SKM-1 (cell line): Measurements from ENCODE around the gene SCYGR1.
"Not testable (repeated sequence)": the region's sequence is repeated elsewhere in the genome, so short reads cannot be mapped to it uniquely, and the experiment has no call there.

Experiments used
- DNase-seq: peaks from one replicate; lab custom pipeline; 2025; ENCODE audit not compliant: unreplicated experiment; lab: John Stamatoyannopoulos, UW

The SCYGR1 gene

GRCh38 chr2:227374158-227374557, 13.6 kb downstream of the SCYGR1 start:
- no peak for DNase-seq

- no peak for DNase-seq
Observed at GRCh38 chr2:227373389-227373788, 14.4 kb downstream of the SCYGR1 start.

- DNase-seq = peak; percentile 17
Observed at GRCh38 chr2:227370791-227371312, 16.9 kb downstream of the SCYGR1 start.

GRCh38 chr2:227370092-227370491, 17.7 kb downstream of the SCYGR1 start:
- DNase-seq = no peak

DNA sequence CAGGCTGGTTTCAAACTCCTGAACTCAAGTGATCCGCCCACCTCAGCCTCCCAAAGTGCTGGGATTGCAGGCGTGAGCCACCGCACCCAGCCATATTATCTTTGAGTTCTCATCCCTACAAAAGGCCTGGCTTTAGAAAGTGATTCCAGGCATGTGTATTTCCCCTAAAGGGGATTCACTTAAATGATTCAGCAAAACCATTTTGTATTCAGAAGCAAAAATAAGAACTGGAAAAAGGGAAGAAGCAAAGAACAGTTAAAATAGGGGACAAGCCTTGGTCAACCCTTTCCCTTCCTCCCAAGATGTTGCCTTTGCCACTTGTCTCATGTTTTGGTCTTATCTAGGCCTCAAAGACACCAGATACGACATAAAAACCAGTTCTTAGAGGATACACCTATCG, 19.2 kb downstream of the SCYGR1 start:
- DNase-seq = no peak

- no peak for DNase-seq
Observed at GRCh38 chr2:227367427-227367795, 20.3 kb downstream of the SCYGR1 start.

DNA sequence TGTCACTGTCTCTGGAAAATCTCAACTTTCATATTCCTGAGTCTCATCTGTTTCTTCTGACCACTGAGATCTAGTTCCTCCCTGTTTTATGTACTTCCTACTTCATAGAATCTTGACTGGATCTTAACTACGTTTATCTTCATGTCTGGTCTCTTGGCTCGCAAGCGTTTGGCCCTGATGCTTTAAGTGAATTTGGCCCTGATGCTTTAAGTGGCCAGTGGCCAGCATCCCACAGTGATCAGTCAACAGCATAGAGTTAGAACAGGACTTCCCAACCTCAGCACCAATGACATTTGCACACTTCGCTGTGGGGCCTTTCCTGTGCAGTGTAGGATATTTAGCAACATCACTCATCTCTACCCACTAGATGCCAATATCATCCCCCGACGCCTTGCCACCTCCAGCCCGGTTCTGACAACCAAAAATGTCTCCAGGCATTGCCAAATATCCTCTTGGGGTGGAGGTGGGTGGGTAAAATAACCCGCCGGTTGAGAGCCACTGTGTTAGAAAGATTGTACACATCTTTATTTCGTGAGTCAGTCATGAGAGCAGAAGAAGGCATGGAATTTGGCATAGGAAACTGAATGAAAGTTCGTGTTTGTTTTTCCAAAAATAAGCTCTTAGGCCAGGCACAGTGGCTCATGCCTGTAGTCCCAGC, 20.9 kb downstream of the SCYGR1 start:
- DNase-seq = no peak

GRCh38 chr2:227365833-227366232, 21.9 kb downstream of the SCYGR1 start:
- no peak for DNase-seq

DNA sequence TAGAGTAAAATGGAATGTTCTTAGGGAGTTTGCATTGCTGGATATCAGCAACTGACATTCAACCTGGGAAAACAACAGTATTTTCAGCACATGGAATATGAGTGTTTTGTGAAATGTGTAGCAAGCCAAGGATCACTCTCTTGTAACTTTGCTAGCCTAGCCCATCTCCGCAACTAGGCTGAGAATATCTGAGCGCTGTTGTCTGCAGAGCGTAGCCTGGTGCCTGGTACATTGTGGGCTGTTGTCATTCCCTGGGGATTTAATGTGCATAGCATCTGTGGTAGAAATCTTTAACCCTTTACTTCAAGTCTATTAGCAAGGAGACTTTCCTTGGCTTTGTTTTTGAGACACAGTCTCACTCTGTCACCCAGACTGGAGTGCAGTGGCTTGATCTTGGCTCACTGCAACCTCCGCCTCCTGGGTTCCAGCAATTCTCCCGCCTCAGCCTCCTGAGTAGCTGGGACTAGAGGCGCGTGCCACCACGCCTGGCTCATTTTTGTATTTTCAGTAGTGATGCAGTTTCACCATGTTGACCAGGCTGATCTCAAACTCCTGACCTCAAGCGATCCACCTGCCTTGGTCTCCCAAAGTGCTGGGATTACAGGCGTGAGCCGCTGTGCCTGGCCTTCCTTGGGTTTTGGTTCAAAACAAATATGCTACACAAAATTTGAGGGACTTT, 23.0 kb downstream of the SCYGR1 start:
- DNase-seq = not testable (repeated sequence)

DNA sequence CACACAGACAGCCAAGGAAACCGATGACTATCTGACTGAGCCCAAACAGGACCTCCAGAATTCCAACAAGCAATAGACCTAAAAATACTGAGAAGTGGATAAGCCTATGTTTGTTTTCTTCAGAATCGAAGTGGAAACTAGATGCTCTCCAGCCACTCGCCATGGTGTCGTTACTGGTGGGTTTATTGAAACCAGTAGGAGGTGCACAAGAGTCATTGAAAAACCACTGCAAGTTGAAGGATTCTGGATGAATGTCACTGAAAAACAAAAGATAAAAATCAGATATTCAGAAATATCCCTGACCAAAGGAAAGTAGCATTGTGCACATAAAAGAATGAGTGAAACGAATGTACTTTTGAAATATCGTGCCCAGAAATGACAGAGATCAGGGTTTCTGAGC, 24.0 kb downstream of the SCYGR1 start:
- DNase-seq = no peak

- DNase-seq = no peak
Observed at GRCh38 chr2:227360351-227360750, 27.4 kb downstream of the SCYGR1 start.

DNA sequence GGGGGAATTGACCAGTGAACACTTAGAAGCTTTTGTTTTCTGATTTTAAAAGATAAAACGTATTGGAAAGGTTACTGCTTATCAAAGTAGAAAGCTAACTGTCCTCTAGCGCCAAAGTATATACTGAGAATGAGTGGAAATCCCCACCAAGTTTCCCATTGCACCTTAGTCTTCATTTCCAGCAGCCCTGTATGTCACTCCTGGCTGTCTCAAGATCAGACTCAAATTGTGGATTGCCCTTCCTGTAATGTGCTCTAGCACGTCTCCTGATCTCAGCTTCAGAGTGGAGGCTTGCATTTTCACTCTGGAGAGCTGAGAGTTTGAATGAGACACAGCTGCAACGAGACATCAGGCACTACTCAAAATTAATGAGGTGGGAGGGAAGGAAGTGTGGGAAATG, 36.1 kb downstream of the SCYGR1 start:
- no peak for DNase-seq

GRCh38 chr2:227349989-227350612, 37.6 kb downstream of the SCYGR1 start:
- DNase-seq = no peak

- no peak for DNase-seq
Observed at GRCh38 chr2:227348324-227348723, 39.4 kb downstream of the SCYGR1 start.

GRCh38 chr2:227347117-227347516, 40.6 kb downstream of the SCYGR1 start:
- DNase-seq = no peak

DNA sequence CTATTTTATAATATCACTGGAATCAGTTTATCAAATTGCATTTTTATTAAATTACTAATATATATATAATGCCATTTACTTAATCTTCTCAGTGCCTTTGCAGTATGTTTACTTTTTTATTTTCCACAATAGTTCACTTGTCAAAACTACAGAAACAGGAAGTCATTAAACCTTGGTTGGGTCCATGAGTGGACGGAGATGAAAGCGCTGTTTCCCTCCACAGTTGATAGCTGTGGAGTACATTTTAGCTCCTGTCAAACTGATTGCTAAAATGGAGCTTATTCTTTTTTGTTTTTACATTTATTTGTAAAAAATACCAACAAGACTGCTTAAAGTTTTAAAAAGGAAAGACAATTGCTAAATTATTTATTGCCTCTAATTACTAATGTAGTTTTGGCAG, 43.5 kb downstream of the SCYGR1 start:
- DNase-seq = no peak

- DNase-seq = no peak
Observed at GRCh38 chr2:227341553-227341952, 46.2 kb downstream of the SCYGR1 start.

GRCh38 chr2:227340106-227340505, 47.6 kb downstream of the SCYGR1 start:
- no peak for DNase-seq

- no peak for DNase-seq
Observed at GRCh38 chr2:227339098-227339599, 48.6 kb downstream of the SCYGR1 start.
